Fibroblast of lung (primary cell): Measurements from ENCODE around the gene TSPYL1.

ENCODE experiments used
- EZH2 ChIP-seq: IDR thresholded peaks from 2 replicates; pipeline ENCODE4 v1.5.1; 2012; ENCODE audit warnings: low read length, control low read depth, mild to moderate bottlenecking; ENCODE audit errors: missing control alignments
- TF ChIP-seq, protein P1 (sequence below), 2 donors: IDR thresholded peaks in 1 of 2; conservative IDR thresholded peaks in 1 of 2; 1 replicate in 1 of 2; 2 replicates in 1 of 2; pipeline ENCODE4 v1.5.1; 2011 to 2012; ENCODE audit warnings: low read length in 2 of 2, control low read depth in 1 of 2, inconsistent platforms in 1 of 2, low read depth in 1 of 2, mild to moderate bottlenecking in 1 of 2

DNA sequence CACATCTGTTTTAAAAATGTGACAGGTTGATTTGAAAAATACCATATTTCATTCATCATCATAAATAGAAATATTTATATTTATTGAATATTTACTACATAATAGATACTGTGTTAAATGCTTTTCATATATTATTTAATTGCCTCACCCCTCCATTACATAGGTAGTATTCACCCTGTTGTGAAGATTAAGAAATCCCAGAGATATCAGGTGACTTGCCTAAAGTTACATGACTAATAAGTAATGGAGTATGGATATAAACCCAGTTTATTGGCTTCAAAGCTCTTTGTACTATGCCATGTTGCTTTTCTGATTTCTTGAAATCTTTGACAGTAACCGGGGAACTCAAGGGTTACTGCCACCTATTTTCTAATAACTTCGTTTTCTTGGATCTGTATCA lies 10.1 kb upstream of the TSPYL1 start:
- TF ChIP-seq EZH2, result no peak
- TF ChIP-seq, protein P1, sequence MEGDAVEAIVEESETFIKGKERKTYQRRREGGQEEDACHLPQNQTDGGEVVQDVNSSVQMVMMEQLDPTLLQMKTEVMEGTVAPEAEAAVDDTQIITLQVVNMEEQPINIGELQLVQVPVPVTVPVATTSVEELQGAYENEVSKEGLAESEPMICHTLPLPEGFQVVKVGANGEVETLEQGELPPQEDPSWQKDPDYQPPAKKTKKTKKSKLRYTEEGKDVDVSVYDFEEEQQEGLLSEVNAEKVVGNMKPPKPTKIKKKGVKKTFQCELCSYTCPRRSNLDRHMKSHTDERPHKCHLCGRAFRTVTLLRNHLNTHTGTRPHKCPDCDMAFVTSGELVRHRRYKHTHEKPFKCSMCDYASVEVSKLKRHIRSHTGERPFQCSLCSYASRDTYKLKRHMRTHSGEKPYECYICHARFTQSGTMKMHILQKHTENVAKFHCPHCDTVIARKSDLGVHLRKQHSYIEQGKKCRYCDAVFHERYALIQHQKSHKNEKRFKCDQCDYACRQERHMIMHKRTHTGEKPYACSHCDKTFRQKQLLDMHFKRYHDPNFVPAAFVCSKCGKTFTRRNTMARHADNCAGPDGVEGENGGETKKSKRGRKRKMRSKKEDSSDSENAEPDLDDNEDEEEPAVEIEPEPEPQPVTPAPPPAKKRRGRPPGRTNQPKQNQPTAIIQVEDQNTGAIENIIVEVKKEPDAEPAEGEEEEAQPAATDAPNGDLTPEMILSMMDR (conservative IDR thresholded peaks at IDR 0.05 in 1 of 2, IDR thresholded peaks at IDR 0.05 in 1 of 2; ENCODE audit: low read depth in 1 of 2, low read length in 2 of 2), result no peak
